Ovary (tissue), 3 donors: ENCODE data around the gene COQ9.

Source experiments
- CTCF ChIP-seq, 3 donors: fragments of 450-650 bp in 2 of 3; fragments of 200-600 bp in 1 of 3; IDR thresholded peaks; one replicate each; pipeline versions ENCODE4 v1.5.1 to v1.8.0; 2016 to 2022; ENCODE audit warnings: antibody characterized with exemption in 3 of 3, mild to moderate bottlenecking in 1 of 3
- EP300 ChIP-seq: sonication (generic); formaldehyde crosslinking; IDR thresholded peaks from one replicate; pipeline ENCODE4 v1.6.1; 2017; ENCODE audit warnings: antibody characterized with exemption
- POLR2A ChIP-seq: fragments of 450-650 bp; IDR thresholded peaks from one replicate; pipeline ENCODE4 v1.6.1; 2017; ENCODE audit warnings: antibody characterized with exemption, mild to moderate bottlenecking, moderate library complexity
- donor health status: DM: no; HTN: no; CAD: no.

GRCh38 chr16:57504491-57504890 lies 57.2 kb downstream of the COQ9 start:
- no peak for TF ChIP-seq CTCF (IDR thresholded peaks at IDR 0.05)
- no peak for TF ChIP-seq POLR2A
- no peak for TF ChIP-seq EP300
